ENCODE measurements around the gene GPR135. TPM values are rescaled to one million over a fixed set of nuclear protein-coding genes. Genes with fewer than 3 reads are reported as not detected.

Gene GPR135
- total and polyA plus RNA-seq, 2 of the 13 experiments (the other 11 are each of a cell fraction or from before 2014, with no cell fraction given), result 0.46 to 1.3 TPM

GRCh38 chr14:59483819-59484638 is 18.8 kb upstream of the GPR135 start, which contains the start of the genes JKAMP and L3HYPDH (continued):
- TF ChIP-seq ZFP36L2 (CRISPR knock-in tag; IDR thresholded peaks at IDR 0.05), result no peak
- TF ChIP-seq ZMAT3 (CRISPR knock-in tag; conservative IDR thresholded peaks at IDR 0.05), result peak; percentile 99
- TF ChIP-seq CHD4 (IDR thresholded peaks at IDR 0.05; ENCODE audit: borderline replicate concordance, low read length), result no peak
- TF ChIP-seq XBP1 (CRISPR knock-in tag; IDR thresholded peaks at IDR 0.05), result peak; percentile 85
- 0 out of 2 replicates have a peak, but pooled peaks have one; percentile 65 for TF ChIP-seq ZNF530 (CRISPR knock-in tag; IDR thresholded peaks at IDR 0.05; ENCODE audit: low read depth)
- TF ChIP-seq SP2 (CRISPR knock-in tag; IDR thresholded peaks at IDR 0.05), result peak; percentile 67; the same call in 1 of the 2 replicates
- TF ChIP-seq ZNF580 (CRISPR knock-in tag; IDR thresholded peaks at IDR 0.05; ENCODE audit: borderline replicate concordance, low read depth), result peak; percentile 89; the same call in 1 of the 2 replicates
- no peak for TF ChIP-seq HNRNPK (IDR thresholded peaks at IDR 0.05; ENCODE audit: low read depth, low read length, poor library complexity, severe bottlenecking)
- TF ChIP-seq ZNF619 (CRISPR knock-in tag; IDR thresholded peaks at IDR 0.05), result peak; percentile 81; the same call in 1 of the 2 replicates
- peak; percentile 92 for TF ChIP-seq ZGPAT (CRISPR knock-in tag; IDR thresholded peaks at IDR 0.05)
- peak; percentile 68 for TF ChIP-seq ZNF143 (CRISPR knock-in tag; IDR thresholded peaks at IDR 0.05)
- TF ChIP-seq GATAD1 (CRISPR knock-in tag; IDR thresholded peaks at IDR 0.05), result no peak; the same call in 1 of the 2 replicates
- TF ChIP-seq DBP (CRISPR knock-in tag; IDR thresholded peaks at IDR 0.05; ENCODE audit: not compliant biosample characterization), result peak; percentile 99
- TF ChIP-seq ZNF496 (CRISPR knock-in tag; IDR thresholded peaks at IDR 0.05; ENCODE audit: insufficient replicate concordance), result no peak
- peak; percentile 84 for TF ChIP-seq ZSCAN31 (CRISPR knock-in tag; IDR thresholded peaks at IDR 0.05; ENCODE audit: low read depth)
- no peak for TF ChIP-seq PLRG1 (conservative IDR thresholded peaks at IDR 0.05)
- TF ChIP-seq ZBTB46 (CRISPR knock-in tag; IDR thresholded peaks at IDR 0.05; ENCODE audit: borderline replicate concordance), result peak; percentile 73; the same call in 1 of the 2 replicates
- no peak for TF ChIP-seq RFX5 (IDR thresholded peaks at IDR 0.05; ENCODE audit: low read depth, low read length)
- no peak for TF ChIP-seq KDM1A (CRISPR knock-in tag; IDR thresholded peaks at IDR 0.05)
- no peak for TF ChIP-seq ARID3A (IDR thresholded peaks at IDR 0.05; ENCODE audit: low read depth, low read length)
- TF ChIP-seq, protein P1, sequence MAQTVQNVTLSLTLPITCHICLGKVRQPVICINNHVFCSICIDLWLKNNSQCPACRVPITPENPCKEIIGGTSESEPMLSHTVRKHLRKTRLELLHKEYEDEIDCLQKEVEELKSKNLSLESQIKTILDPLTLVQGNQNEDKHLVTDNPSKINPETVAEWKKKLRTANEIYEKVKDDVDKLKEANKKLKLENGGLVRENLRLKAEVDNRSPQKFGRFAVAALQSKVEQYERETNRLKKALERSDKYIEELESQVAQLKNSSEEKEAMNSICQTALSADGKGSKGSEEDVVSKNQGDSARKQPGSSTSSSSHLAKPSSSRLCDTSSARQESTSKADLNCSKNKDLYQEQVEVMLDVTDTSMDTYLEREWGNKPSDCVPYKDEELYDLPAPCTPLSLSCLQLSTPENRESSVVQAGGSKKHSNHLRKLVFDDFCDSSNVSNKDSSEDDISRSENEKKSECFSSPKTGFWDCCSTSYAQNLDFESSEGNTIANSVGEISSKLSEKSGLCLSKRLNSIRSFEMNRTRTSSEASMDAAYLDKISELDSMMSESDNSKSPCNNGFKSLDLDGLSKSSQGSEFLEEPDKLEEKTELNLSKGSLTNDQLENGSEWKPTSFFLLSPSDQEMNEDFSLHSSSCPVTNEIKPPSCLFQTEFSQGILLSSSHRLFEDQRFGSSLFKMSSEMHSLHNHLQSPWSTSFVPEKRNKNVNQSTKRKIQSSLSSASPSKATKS (CRISPR knock-in tag; IDR thresholded peaks at IDR 0.05), result peak; percentile 92

Measured in HepG2 (cell line).